K562 (cell line): ENCODE data around the gene OPRD1. TPM values are rescaled to one million over a fixed set of nuclear protein-coding genes. Genes with fewer than 3 reads are reported as not detected.

Experiments used
- CHD2 ChIP-seq: IDR thresholded peaks from 2 replicates; pipeline ENCODE4 v1.6.1; 2011; ENCODE audit warnings: low read depth, low read length
- CTBP1 ChIP-seq: fragments of 450-650 bp; IDR thresholded peaks from 2 replicates; pipeline ENCODE4 v1.6.1; 2016; ENCODE audit warnings: borderline replicate concordance
- DPF2 ChIP-seq: fragments of 450-650 bp; IDR thresholded peaks from 2 replicates; pipeline ENCODE4 v1.6.1; 2016
- FIP1L1 ChIP-seq: fragments of 200-400 bp; formaldehyde crosslinking; IDR thresholded peaks from 2 replicates; pipeline ENCODE4 v1.6.1; 2018; ENCODE audit warnings: mild to moderate bottlenecking, low read depth, low read length; ENCODE audit not compliant: poor library complexity, severe bottlenecking
- FOXK2 ChIP-seq, 2 experiments: fragments of 450-650 bp; IDR thresholded peaks in 1 of 2; conservative IDR thresholded peaks in 1 of 2; 2 replicates each; pipeline ENCODE4 v1.6.1; 2016; ENCODE audit warnings: low read depth in 2 of 2, mild to moderate bottlenecking in 1 of 2
- HINFP ChIP-seq: fragments of 450-650 bp; conservative IDR thresholded peaks from 2 replicates; pipeline ENCODE4 v1.6.1; 2016; ENCODE audit warnings: missing genetic modification characterization, low read depth, mild to moderate bottlenecking, control low read depth, missing compliant biosample characterization
- IRF9 ChIP-seq: fragments of 450-650 bp; IDR thresholded peaks from 2 replicates; pipeline ENCODE4 v1.6.1; 2016; ENCODE audit warnings: missing biosample characterization, missing genetic modification characterization
- PHB2 ChIP-seq: fragments of 450-650 bp; IDR thresholded peaks from 2 replicates; pipeline ENCODE4 v1.6.1; 2017; ENCODE audit warnings: low read depth
- RBM22 ChIP-seq: fragments of 200-400 bp; formaldehyde crosslinking; IDR thresholded peaks from 2 replicates; pipeline ENCODE4 v1.6.1; 2018; ENCODE audit warnings: low read length, low read depth; ENCODE audit not compliant: poor library complexity, severe bottlenecking
- RREB1 ChIP-seq: fragments of 250-450 bp; sonication (Bioruptor Pico); IDR thresholded peaks from 2 replicates; pipeline ENCODE4 v1.4.0; 2020
- SIX5 ChIP-seq, 2 experiments: IDR thresholded peaks; 2 replicates each; pipeline ENCODE4 v1.6.1; 2011; ENCODE audit warnings: low read length in 2 of 2, borderline replicate concordance in 1 of 2, low read depth in 1 of 2, mild to moderate bottlenecking in 1 of 2, moderate library complexity in 1 of 2; ENCODE audit not compliant: insufficient read depth in 1 of 2
- SLC30A9 ChIP-seq: fragments of 250-450 bp; sonication (Bioruptor Pico); IDR thresholded peaks from 2 replicates; pipeline ENCODE4 v1.8.0; 2022; ENCODE audit warnings: mild to moderate bottlenecking, moderate library complexity
- YBX1 ChIP-seq: fragments of 450-650 bp; IDR thresholded peaks from 2 replicates; pipeline ENCODE4 v1.7.1; 2016; ENCODE audit warnings: mild to moderate bottlenecking
- ZNF311 ChIP-seq: fragments of 250-450 bp; sonication (Bioruptor Pico); IDR thresholded peaks from 2 replicates; pipeline ENCODE4 v1.4.0; 2020; ENCODE audit warnings: mild to moderate bottlenecking, moderate library complexity
- ZNF431 ChIP-seq: sonication (generic); formaldehyde crosslinking; IDR thresholded peaks from 2 replicates; pipeline ENCODE4 v1.8.0; 2022; ENCODE audit warnings: mild to moderate bottlenecking, missing genetic modification reagents
- ZNF644 ChIP-seq: fragments of 200-800 bp; sonication (Bioruptor generic); IDR thresholded peaks from 2 replicates; pipeline ENCODE4 v1.6.1; 2016; ENCODE audit warnings: low read depth, missing genetic modification characterization, missing compliant biosample characterization
- ZNF780A ChIP-seq: fragments of 250-450 bp; sonication (Bioruptor Pico); IDR thresholded peaks from 2 replicates; pipeline ENCODE4 v1.5.0; 2021; ENCODE audit warnings: mild to moderate bottlenecking
- polyA plus RNA-seq, 8 experiments: library from polyadenylated mRNA; depleted of rRNA in 4 of 8; stranded (reverse) in 5 of 8; unstranded in 3 of 8; fragments of >200 nt; fragmentation: Nextera tagmentation in 2 of 8; fragmentation: Illumina TruSeq in 1 of 8; extraction: Ambion mirVana in 2 of 8; extraction: Trizol in 1 of 8; gene quantifications; 2 replicates each; pipeline versions ENCODE4 v1.2.1 to v1.2.3, GENCODE V29; 2011 to 2014; ENCODE audit warnings: inconsistent platforms in 1 of 8, missing spikeins in 1 of 8
- total RNA-seq, 7 experiments: library from RNA; depleted of rRNA in 6 of 7; stranded (reverse); fragments of >200 nt in 6 of 7; fragmentation: Illumina TruSeq in 2 of 7; extraction: Trizol in 2 of 7; gene quantifications; 2 replicates each; pipeline versions ENCODE4 v1.2.1 to v1.2.3, GENCODE V29; 2011 to 2021; ENCODE audit warnings: low replicate concordance in 1 of 7
- TF ChIP-seq, protein P1 (sequence below): fragments of 250-450 bp; sonication (Bioruptor Pico); IDR thresholded peaks from 2 replicates; pipeline ENCODE4 v1.8.0; 2021; ENCODE audit warnings: moderate library complexity, mild to moderate bottlenecking, inconsistent platforms

Gene OPRD1
- total and polyA plus RNA-seq, 9 of the 15 experiments (the other 6 are each of a cell fraction or from before 2014, with no cell fraction given): under 0.01 to 0.03 (median under 0.01) TPM; not detected in 6

DNA sequence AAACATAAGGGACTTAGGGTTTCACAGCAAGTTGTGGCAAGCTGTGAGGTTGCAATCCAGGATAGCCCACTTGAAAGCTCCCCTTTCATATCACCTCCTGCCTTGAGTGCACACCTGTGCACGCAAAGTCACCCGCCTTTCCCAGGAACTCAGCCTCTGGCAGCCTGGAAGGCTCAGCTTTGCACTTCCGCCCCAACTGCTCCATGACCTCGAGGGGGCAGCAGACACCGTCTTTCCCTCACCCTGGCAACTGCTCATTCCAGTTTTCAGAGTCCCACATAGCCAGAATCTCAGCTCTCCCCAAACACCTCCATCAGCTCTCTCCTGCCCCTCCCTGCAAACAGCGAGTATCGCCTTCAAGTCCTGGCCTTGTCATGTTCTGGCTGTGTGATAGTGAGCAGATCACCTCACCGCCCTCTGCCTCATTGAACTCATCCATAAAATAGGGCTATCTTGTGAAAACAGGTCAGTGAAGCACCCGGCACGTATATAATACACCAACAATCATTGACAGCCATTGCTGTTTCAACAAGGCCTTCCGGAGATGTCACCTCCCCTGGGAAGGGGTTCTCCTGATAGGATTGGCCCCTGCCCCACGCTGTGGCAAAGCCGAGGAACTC is 70.1 kb downstream of the OPRD1 start (continued):
- 0 out of 2 replicates have a peak, but pooled peaks have one; percentile 67 for TF ChIP-seq RREB1 (CRISPR knock-in tag)
- no peak for TF ChIP-seq SLC30A9 (CRISPR knock-in tag)
- TF ChIP-seq CHD2: no peak
- TF ChIP-seq RBM22: no peak
- TF ChIP-seq HINFP (tag): peak; percentile 40
- TF ChIP-seq PHB2: peak; percentile 36
- TF ChIP-seq, protein P1, sequence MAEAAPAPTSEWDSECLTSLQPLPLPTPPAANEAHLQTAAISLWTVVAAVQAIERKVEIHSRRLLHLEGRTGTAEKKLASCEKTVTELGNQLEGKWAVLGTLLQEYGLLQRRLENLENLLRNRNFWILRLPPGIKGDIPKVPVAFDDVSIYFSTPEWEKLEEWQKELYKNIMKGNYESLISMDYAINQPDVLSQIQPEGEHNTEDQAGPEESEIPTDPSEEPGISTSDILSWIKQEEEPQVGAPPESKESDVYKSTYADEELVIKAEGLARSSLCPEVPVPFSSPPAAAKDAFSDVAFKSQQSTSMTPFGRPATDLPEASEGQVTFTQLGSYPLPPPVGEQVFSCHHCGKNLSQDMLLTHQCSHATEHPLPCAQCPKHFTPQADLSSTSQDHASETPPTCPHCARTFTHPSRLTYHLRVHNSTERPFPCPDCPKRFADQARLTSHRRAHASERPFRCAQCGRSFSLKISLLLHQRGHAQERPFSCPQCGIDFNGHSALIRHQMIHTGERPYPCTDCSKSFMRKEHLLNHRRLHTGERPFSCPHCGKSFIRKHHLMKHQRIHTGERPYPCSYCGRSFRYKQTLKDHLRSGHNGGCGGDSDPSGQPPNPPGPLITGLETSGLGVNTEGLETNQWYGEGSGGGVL (CRISPR knock-in tag): no peak
- peak; percentile 87 for TF ChIP-seq DPF2
- no peak for TF ChIP-seq FIP1L1
- no peak for TF ChIP-seq SIX5 (IDR thresholded peaks at IDR 0.05; ENCODE audit: borderline replicate concordance in 1 of 2, insufficient read depth in 1 of 2, low read depth in 1 of 2, low read length in 2 of 2)
- no peak for TF ChIP-seq YBX1
- TF ChIP-seq ZNF311 (CRISPR knock-in tag): no peak
- TF ChIP-seq ZNF780A (CRISPR knock-in tag): no peak
- TF ChIP-seq FOXK2 (conservative IDR thresholded peaks at IDR 0.05 in 1 of 2, IDR thresholded peaks at IDR 0.05 in 1 of 2; ENCODE audit: low read depth in 2 of 2): peak; percentile 59 to 79; a peak in 3 of 4 replicates
- TF ChIP-seq ZNF431: no peak
- peak; percentile 98 for TF ChIP-seq CTBP1
- no peak for TF ChIP-seq IRF9 (tag)
- TF ChIP-seq ZNF644 (tag): no peak
